ENCODE measurements around the gene RMDN3.

Gene RMDN3

GRCh38 chr15:40693904-40694687, 61.0 kb downstream of the RMDN3 start:
- peak; percentile 1 for DNase-seq (ENCODE audit: low spot score)

GRCh38 chr15:40691737-40692136, 63.3 kb downstream of the RMDN3 start:
- no peak for DNase-seq (ENCODE audit: low spot score)

GRCh38 chr15:40688932-40689799, 65.9 kb downstream of the RMDN3 start:
- no peak for DNase-seq (ENCODE audit: low spot score)

Measured in Ammon's horn (tissue), 1 donor.